Suppressor macrophage treated with lipopolysaccharide for 1 hour (primary cell): Measurements from ENCODE around the gene FAM168B.

Source experiments
- DNase-seq, 3 donors: peaks; one replicate each; pipeline ENCODE4 v3.0.0-alpha.2; 2020 to 2022

FAM168B gene

GRCh38 chr2:131093006-131093695 is at the start of gene FAM168B:
FAM168B (minus strand) TSS chr2:131093460; CDS start chr2:131082646, 10,814 bp downstream.
- DNase-seq, result peak; percentile 94 to 98 (median 97)

- DNase-seq, result no peak
Observed at GRCh38 chr2:131142849-131143248, 49.6 kb upstream of the FAM168B start.

GRCh38 chr2:131140581-131140980 is 47.3 kb upstream of the FAM168B start:
- DNase-seq, result no peak

GRCh38 chr2:131132729-131133128 is 39.5 kb upstream of the FAM168B start:
- no peak for DNase-seq

GRCh38 chr2:131130298-131130596 is 37.0 kb upstream of the FAM168B start:
- no peak for DNase-seq

- no peak for DNase-seq
Observed at GRCh38 chr2:131127981-131128380, 34.7 kb upstream of the FAM168B start.

- DNase-seq, result no peak
Observed at GRCh38 chr2:131127076-131127475, 33.8 kb upstream of the FAM168B start.

- no peak for DNase-seq
Observed at GRCh38 chr2:131126436-131126835, 33.2 kb upstream of the FAM168B start.

GRCh38 chr2:131125195-131125757 is 32.0 kb upstream of the FAM168B start:
- no peak for DNase-seq

GRCh38 chr2:131123192-131123591 is 29.9 kb upstream of the FAM168B start:
- DNase-seq, result no peak

- DNase-seq, result no peak
Observed at GRCh38 chr2:131122496-131122895, 29.2 kb upstream of the FAM168B start.

GRCh38 chr2:131121464-131121863 is 28.2 kb upstream of the FAM168B start:
- DNase-seq, result no peak

- DNase-seq, result no peak
Observed at GRCh38 chr2:131120815-131121317, 27.6 kb upstream of the FAM168B start.

- DNase-seq, result no peak
Observed at GRCh38 chr2:131115752-131116151, 22.5 kb upstream of the FAM168B start.

GRCh38 chr2:131114950-131115349 is 21.7 kb upstream of the FAM168B start:
- DNase-seq, result peak; percentile 64 to 82 (median 74)

- no peak for DNase-seq
Observed at GRCh38 chr2:131113566-131114227, 20.4 kb upstream of the FAM168B start.

GRCh38 chr2:131112529-131112928 is 19.3 kb upstream of the FAM168B start:
- no peak for DNase-seq

- DNase-seq, result peak; percentile 81 to 89 (median 85)
Observed at GRCh38 chr2:131105950-131106801, 12.9 kb upstream of the FAM168B start.

- peak; percentile 93 to 97 (median 96) for DNase-seq
Observed at GRCh38 chr2:131105156-131105949, 12.1 kb upstream of the FAM168B start, which contains the start of gene PLEKHB2. PLEKHB2 (plus strand) TSS chr2:131105336; CDS start chr2:131120942, 15,606 bp downstream.

- peak; percentile 85 to 91 (median 88) for DNase-seq
Observed at GRCh38 chr2:131104487-131105155, 11.4 kb upstream of the FAM168B start.

- peak in 2 of 3 donors; percentile 26 to 36 for DNase-seq
Observed at GRCh38 chr2:131103165-131103564, 9.9 kb upstream of the FAM168B start.
